K562 (cell line): ENCODE measurements around the gene FTSJ1.

Source experiments
- EZH2 ChIP-seq: IDR thresholded peaks from 2 replicates; pipeline ENCODE4 v1.6.1; 2012; ENCODE audit warnings: low read depth, mild to moderate bottlenecking, inconsistent platforms, low read length, borderline replicate concordance
- ZNF263 ChIP-seq: sonication (generic); formaldehyde crosslinking; IDR thresholded peaks from 2 replicates; pipeline ENCODE4 v1.8.0; 2022; ENCODE audit warnings: mild to moderate bottlenecking, missing genetic modification reagents, borderline replicate concordance

- TF ChIP-seq EZH2 (no peak), ZNF263 (no peak)
These were observed 12.0 kb downstream of the FTSJ1 start for GRCh38 chrX:48488034-48488433.
